Panc1 (cell line): ENCODE results near the gene NTM. TPM values are rescaled to one million over a fixed set of nuclear protein-coding genes. Genes with fewer than 3 reads are reported as not detected.

ENCODE experiments used
- ATAC-seq: fragments of 200-7000 bp; cut with Tn5 transposase; 2 replicates; pipeline ENCODE4 v1.9.1; 2020; ENCODE audit warnings: mild to moderate bottlenecking, moderate library complexity
- BruUV-seq: library from RNA; stranded (reverse); fragments of 400-500 nt; replicated peaks from 2 replicates; lab custom pipeline; 2021; lab: Mats Ljungman, UMichigan
- CTCF ChIA-PET: fragments of 300-600 bp; sonication (Branson Sonifier 250); formaldehyde crosslinking; loops from one replicate; lab custom pipeline; 2022; ENCODE audit warnings: antibody characterized with exemption; lab: Charles Lee
- POLR2A ChIA-PET: fragments of 300-600 bp; sonication (Branson Sonifier 250); formaldehyde crosslinking; loops from one replicate; lab custom pipeline; 2022; ENCODE audit warnings: antibody characterized with exemption; lab: Charles Lee
- DNase-seq: peaks from one replicate; pipeline ENCODE4 v3.0.0-alpha.2; 2010; ENCODE audit warnings: low read depth, low spot score
- H3K27ac ChIP-seq: 2 replicates; pipeline ENCODE4 v1.5.1; 2011; ENCODE audit warnings: mild to moderate bottlenecking, low read length, inconsistent platforms
- H3K27me3 ChIP-seq: fragments of 200-500 bp; sonication (Bioruptor generic); 2 replicates; pipeline ENCODE4 v1.6.0; 2014; ENCODE audit warnings: low read length, inconsistent platforms; ENCODE audit not compliant: control insufficient read depth, insufficient read depth
- H3K36me3 ChIP-seq: fragments of 200-500 bp; sonication (Bioruptor generic); 2 replicates; pipeline ENCODE4 v1.5.1; 2014; ENCODE audit warnings: inconsistent platforms, mild to moderate bottlenecking, low read length, moderate library complexity; ENCODE audit not compliant: control insufficient read depth, insufficient read depth
- H3K4me1 ChIP-seq: 2 replicates; pipeline ENCODE4 v1.5.1; 2011; ENCODE audit warnings: inconsistent platforms, mild to moderate bottlenecking, low read length, moderate library complexity; ENCODE audit not compliant: control insufficient read depth, insufficient read depth
- H3K4me3 ChIP-seq, 2 experiments: 2 replicates each; pipeline ENCODE4 v1.5.1; 2011 to 2012; ENCODE audit warnings: low read depth in 2 of 2, low read length in 2 of 2, mild to moderate bottlenecking in 2 of 2, inconsistent platforms in 1 of 2, moderate library complexity in 1 of 2
- H3K9me3 ChIP-seq: fragments of 200-500 bp; sonication (Bioruptor generic); 2 replicates; pipeline ENCODE4 v1.5.1; 2014; ENCODE audit warnings: low read depth, mild to moderate bottlenecking, inconsistent platforms, low read length, moderate library complexity; ENCODE audit not compliant: control insufficient read depth, insufficient read depth
- POLR2AphosphoS5 ChIP-seq: IDR thresholded peaks from 2 replicates; pipeline ENCODE4 v1.6.1; 2012; ENCODE audit warnings: mild to moderate bottlenecking, low read depth, low read length, moderate library complexity
- SIN3A ChIP-seq: IDR thresholded peaks from 2 replicates; pipeline ENCODE4 v1.6.1; 2012; ENCODE audit warnings: low read depth, mild to moderate bottlenecking, low read length, moderate library complexity, borderline replicate concordance; ENCODE audit not compliant: insufficient read depth
- TCF7L2 ChIP-seq: IDR thresholded peaks from 2 replicates; pipeline ENCODE4 v1.6.1; 2011; ENCODE audit warnings: mild to moderate bottlenecking, low read depth, low read length, inconsistent platforms
- in situ Hi-C: cut with HindIII; loops from 2 replicates; pipeline ENCODE4 v1.10.0; 2016; ENCODE audit warnings: low sequenced_read_pairs, low pct_unique_long_range_greater_than_20kb
- intact Hi-C: fragments of 100-400 bp; cut with micrococcal nuclease; formaldehyde crosslinking; loops from one replicate; pipeline ENCODE4 v1.10.0; 2022; ENCODE audit not compliant: unreplicated experiment
- total RNA-seq: library from RNA; stranded (reverse); gene quantifications from one replicate; pipeline ENCODE4 v1.2.1, GENCODE V29; 2021; ENCODE audit not compliant: unreplicated experiment
- TF ChIP-seq, protein P1 (sequence below): fragments of 450-650 bp; IDR thresholded peaks from 2 replicates; pipeline ENCODE4 v1.5.1; 2017; ENCODE audit warnings: mild to moderate bottlenecking
- TF ChIP-seq, protein P2 (sequence below), 2 experiments: IDR thresholded peaks; 2 replicates each; pipeline ENCODE4 v1.6.1; 2011 to 2012; ENCODE audit warnings: low read depth in 2 of 2, control low read depth in 1 of 2, low read length in 1 of 2, mild to moderate bottlenecking in 1 of 2, moderate library complexity in 1 of 2; ENCODE audit not compliant: insufficient read depth in 1 of 2

Gene NTM
- total RNA-seq, 1 experiment from 2014 or later = 0.10 TPM

DNA sequence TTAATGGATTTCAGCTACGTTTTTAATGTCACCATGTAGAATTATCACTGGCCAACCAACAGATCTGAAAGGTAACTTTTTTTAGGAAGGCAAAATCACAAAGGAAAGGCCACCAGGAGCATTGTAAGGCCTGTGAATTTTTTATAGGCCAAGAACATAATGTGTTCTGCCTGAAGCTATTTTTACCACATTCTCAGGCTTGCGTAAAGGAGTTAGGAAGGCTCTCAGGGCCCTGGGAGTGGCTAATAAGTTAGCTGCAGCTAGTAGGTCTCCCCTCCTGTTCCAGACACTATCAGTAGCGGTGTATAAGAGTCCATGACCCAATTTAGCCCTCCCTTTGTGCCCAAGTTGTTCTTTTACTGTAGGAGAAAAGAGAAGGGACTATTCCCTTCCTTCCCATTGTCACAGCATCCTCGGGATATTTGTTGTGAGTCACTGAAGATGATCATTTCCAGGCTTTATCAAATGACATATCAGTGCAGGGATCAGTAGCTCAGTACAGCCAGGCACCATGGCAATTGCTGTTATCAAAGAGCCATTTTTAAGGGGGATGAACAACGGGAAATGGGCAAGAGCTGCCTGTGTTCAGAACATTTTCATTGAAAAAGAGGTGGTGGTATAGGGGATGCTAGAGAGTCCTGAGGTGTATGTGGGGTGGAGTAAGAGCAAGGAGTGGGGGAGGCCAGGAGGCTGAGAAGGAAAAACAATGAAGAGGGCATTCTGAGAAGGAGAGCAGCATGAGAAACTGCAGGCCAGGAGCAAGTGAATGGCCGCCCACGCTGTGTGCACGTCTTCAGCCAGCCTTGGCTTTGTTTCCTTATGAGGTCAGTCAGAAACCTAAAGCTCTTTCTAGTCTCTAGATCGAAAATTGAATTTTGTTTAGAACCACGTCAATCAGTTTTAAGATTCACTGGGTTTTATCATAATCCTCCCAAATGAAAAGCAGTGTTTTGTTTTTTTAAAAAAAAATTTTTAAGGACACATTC, 940.3 kb downstream of the NTM start:
- no peaks in the 10 kb centered on the region for H3K36me3 ChIP-seq
- CTCF ChIA-PET = no interaction called here
- no peak overlapping the region for H3K4me3 ChIP-seq
- no peaks in the 10 kb centered on the region for H3K27me3 ChIP-seq
- ATAC-seq = no peak
- H3K27ac ChIP-seq = no peak overlapping the region
- no peaks in the 10 kb centered on the region for H3K9me3 ChIP-seq
- H3K4me1 ChIP-seq = no peaks in the 10 kb centered on the region
- no TSS peak for BruUV-seq
- no peak for DNase-seq
- POLR2A ChIA-PET = no interaction called here
- in situ Hi-C loops = no loop called here
- TF ChIP-seq TCF7L2 = no peak
- no peak for TF ChIP-seq POLR2AphosphoS5
- TF ChIP-seq SIN3A = no peak
- TF ChIP-seq, protein P1, sequence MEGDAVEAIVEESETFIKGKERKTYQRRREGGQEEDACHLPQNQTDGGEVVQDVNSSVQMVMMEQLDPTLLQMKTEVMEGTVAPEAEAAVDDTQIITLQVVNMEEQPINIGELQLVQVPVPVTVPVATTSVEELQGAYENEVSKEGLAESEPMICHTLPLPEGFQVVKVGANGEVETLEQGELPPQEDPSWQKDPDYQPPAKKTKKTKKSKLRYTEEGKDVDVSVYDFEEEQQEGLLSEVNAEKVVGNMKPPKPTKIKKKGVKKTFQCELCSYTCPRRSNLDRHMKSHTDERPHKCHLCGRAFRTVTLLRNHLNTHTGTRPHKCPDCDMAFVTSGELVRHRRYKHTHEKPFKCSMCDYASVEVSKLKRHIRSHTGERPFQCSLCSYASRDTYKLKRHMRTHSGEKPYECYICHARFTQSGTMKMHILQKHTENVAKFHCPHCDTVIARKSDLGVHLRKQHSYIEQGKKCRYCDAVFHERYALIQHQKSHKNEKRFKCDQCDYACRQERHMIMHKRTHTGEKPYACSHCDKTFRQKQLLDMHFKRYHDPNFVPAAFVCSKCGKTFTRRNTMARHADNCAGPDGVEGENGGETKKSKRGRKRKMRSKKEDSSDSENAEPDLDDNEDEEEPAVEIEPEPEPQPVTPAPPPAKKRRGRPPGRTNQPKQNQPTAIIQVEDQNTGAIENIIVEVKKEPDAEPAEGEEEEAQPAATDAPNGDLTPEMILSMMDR = no peak
- TF ChIP-seq, protein P2, sequence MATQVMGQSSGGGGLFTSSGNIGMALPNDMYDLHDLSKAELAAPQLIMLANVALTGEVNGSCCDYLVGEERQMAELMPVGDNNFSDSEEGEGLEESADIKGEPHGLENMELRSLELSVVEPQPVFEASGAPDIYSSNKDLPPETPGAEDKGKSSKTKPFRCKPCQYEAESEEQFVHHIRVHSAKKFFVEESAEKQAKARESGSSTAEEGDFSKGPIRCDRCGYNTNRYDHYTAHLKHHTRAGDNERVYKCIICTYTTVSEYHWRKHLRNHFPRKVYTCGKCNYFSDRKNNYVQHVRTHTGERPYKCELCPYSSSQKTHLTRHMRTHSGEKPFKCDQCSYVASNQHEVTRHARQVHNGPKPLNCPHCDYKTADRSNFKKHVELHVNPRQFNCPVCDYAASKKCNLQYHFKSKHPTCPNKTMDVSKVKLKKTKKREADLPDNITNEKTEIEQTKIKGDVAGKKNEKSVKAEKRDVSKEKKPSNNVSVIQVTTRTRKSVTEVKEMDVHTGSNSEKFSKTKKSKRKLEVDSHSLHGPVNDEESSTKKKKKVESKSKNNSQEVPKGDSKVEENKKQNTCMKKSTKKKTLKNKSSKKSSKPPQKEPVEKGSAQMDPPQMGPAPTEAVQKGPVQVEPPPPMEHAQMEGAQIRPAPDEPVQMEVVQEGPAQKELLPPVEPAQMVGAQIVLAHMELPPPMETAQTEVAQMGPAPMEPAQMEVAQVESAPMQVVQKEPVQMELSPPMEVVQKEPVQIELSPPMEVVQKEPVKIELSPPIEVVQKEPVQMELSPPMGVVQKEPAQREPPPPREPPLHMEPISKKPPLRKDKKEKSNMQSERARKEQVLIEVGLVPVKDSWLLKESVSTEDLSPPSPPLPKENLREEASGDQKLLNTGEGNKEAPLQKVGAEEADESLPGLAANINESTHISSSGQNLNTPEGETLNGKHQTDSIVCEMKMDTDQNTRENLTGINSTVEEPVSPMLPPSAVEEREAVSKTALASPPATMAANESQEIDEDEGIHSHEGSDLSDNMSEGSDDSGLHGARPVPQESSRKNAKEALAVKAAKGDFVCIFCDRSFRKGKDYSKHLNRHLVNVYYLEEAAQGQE (IDR thresholded peaks at IDR 0.05; ENCODE audit: insufficient read depth in 1 of 2, low read depth in 2 of 2, low read length in 1 of 2) = no peak
- intact Hi-C loops = no loop called here

DNA sequence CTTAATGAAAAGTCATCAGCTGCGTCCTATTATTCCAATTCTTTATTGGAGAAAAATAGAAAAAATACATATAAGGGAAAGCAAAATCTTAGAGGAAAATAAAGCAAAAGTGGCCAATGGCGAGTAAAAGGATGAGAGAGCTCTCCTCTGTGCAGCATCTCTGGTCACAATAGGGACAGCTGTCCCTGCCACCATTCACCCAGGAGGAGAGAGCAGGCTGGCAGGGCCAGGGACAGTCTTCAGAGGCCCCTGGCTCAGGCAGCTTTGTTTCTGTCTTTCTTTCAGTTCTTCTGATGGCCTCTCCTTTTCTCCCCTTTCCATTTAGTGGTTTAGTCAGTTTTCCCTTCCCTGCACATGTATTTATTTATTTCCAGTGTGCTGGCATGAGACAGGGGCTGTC, 941.3 kb downstream of the NTM start:
- no peak overlapping the region for H3K27ac ChIP-seq
- no peaks in the 10 kb centered on the region for H3K36me3 ChIP-seq
- in situ Hi-C loops (no loop called here), intact Hi-C loops (no loop called here)
- DNase-seq (no peak), ATAC-seq (no peak)
- H3K9me3 ChIP-seq = no peaks in the 10 kb centered on the region
- H3K4me3 ChIP-seq = no peak overlapping the region
- POLR2A ChIA-PET = no interaction called here
- TF ChIP-seq, protein P2 (IDR thresholded peaks at IDR 0.05; ENCODE audit: insufficient read depth in 1 of 2, low read depth in 2 of 2, low read length in 1 of 2) = no peak
- no peak for TF ChIP-seq POLR2AphosphoS5
- no peaks in the 10 kb centered on the region for H3K4me1 ChIP-seq
- CTCF ChIA-PET = no interaction called here
- no peaks in the 10 kb centered on the region for H3K27me3 ChIP-seq
- no TSS peak for BruUV-seq
